ENCODE results near the gene CLSTN2.

DNA sequence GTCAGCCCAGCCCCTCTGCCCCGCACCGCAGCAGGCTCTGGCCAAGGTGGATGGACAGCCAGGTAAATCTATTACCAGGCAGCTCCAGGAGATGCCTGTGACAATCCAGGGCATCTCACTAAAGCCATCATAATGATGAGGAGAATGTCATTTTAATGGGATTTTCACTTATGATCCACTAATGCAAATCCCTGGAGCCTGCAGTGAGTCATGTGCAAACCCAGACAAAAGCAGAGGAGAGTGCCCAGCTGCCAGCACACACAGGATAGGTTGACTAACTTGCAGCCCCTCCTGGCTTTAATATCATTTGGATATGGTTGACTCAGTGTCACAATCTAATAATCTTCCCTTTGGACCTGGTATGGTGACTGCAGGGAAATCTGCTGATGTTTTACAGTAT lies 536.0 kb downstream of the CLSTN2 start:
- TF ChIP-seq, protein P1, sequence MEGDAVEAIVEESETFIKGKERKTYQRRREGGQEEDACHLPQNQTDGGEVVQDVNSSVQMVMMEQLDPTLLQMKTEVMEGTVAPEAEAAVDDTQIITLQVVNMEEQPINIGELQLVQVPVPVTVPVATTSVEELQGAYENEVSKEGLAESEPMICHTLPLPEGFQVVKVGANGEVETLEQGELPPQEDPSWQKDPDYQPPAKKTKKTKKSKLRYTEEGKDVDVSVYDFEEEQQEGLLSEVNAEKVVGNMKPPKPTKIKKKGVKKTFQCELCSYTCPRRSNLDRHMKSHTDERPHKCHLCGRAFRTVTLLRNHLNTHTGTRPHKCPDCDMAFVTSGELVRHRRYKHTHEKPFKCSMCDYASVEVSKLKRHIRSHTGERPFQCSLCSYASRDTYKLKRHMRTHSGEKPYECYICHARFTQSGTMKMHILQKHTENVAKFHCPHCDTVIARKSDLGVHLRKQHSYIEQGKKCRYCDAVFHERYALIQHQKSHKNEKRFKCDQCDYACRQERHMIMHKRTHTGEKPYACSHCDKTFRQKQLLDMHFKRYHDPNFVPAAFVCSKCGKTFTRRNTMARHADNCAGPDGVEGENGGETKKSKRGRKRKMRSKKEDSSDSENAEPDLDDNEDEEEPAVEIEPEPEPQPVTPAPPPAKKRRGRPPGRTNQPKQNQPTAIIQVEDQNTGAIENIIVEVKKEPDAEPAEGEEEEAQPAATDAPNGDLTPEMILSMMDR (IDR thresholded peaks at IDR 0.05; ENCODE audit: low read depth, low read length, poor library complexity, severe bottlenecking): no peak
- no peak for TF ChIP-seq EZH2phosphoT487 (IDR thresholded peaks at IDR 0.05; ENCODE audit: borderline replicate concordance, low read length)

All from DOHH2 (cell line).